ENCODE results near the gene VAT1L.

Gene VAT1L, protein sequence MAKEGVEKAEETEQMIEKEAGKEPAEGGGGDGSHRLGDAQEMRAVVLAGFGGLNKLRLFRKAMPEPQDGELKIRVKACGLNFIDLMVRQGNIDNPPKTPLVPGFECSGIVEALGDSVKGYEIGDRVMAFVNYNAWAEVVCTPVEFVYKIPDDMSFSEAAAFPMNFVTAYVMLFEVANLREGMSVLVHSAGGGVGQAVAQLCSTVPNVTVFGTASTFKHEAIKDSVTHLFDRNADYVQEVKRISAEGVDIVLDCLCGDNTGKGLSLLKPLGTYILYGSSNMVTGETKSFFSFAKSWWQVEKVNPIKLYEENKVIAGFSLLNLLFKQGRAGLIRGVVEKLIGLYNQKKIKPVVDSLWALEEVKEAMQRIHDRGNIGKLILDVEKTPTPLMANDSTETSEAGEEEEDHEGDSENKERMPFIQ

DNA sequence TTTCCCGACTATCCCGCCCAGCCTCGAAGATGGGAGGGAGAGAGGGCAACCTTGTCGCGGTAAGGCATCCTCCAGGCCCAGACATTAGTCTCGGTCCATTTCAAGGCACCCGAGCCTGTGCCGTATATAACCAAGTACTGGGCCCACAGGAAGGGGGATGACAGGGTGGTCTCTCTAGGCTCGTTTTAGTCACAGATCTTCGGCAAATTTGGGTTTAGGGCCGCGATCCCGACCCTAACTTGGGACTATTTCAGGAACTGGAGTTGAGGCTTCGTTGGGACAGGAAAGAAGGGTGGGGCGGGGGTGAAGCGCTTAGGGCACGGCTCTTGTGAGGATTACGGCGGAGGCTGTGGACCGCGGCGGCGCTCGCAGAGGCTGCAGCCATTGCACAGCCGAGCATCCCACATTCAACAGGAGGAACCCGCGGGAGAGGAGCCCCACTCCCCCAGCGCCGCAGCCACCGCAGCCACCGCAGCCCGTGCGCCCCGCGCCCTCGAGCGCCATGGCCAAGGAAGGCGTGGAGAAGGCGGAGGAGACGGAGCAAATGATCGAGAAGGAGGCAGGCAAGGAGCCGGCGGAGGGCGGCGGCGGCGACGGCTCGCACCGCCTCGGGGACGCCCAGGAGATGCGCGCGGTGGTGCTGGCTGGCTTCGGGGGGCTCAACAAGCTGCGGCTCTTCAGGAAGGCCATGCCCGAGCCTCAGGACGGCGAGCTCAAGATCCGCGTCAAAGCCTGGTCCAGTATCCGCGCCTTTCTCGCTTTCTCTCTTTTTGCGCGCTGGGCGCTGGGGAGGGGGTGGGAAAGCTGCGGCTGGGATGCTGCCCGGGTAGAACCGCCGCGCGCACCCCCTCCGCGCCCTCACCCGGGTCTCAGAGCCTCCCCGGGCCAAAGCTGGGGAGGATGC is at the start of gene VAT1L:
Gene VAT1L, plus strand, starts transcription at position 384 of the 904 bp plus-strand sequence. Its CDS starts 119 bp downstream, at position 503.
- no peak within 1 kb of the TSS for H3K4me3 ChIP-seq (ENCODE audit: low read depth, low read length)
- TF ChIP-seq, protein P1, sequence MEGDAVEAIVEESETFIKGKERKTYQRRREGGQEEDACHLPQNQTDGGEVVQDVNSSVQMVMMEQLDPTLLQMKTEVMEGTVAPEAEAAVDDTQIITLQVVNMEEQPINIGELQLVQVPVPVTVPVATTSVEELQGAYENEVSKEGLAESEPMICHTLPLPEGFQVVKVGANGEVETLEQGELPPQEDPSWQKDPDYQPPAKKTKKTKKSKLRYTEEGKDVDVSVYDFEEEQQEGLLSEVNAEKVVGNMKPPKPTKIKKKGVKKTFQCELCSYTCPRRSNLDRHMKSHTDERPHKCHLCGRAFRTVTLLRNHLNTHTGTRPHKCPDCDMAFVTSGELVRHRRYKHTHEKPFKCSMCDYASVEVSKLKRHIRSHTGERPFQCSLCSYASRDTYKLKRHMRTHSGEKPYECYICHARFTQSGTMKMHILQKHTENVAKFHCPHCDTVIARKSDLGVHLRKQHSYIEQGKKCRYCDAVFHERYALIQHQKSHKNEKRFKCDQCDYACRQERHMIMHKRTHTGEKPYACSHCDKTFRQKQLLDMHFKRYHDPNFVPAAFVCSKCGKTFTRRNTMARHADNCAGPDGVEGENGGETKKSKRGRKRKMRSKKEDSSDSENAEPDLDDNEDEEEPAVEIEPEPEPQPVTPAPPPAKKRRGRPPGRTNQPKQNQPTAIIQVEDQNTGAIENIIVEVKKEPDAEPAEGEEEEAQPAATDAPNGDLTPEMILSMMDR (IDR thresholded peaks at IDR 0.05; ENCODE audit: borderline replicate concordance, insufficient read depth, low read depth, low read length) = no peak

DNA sequence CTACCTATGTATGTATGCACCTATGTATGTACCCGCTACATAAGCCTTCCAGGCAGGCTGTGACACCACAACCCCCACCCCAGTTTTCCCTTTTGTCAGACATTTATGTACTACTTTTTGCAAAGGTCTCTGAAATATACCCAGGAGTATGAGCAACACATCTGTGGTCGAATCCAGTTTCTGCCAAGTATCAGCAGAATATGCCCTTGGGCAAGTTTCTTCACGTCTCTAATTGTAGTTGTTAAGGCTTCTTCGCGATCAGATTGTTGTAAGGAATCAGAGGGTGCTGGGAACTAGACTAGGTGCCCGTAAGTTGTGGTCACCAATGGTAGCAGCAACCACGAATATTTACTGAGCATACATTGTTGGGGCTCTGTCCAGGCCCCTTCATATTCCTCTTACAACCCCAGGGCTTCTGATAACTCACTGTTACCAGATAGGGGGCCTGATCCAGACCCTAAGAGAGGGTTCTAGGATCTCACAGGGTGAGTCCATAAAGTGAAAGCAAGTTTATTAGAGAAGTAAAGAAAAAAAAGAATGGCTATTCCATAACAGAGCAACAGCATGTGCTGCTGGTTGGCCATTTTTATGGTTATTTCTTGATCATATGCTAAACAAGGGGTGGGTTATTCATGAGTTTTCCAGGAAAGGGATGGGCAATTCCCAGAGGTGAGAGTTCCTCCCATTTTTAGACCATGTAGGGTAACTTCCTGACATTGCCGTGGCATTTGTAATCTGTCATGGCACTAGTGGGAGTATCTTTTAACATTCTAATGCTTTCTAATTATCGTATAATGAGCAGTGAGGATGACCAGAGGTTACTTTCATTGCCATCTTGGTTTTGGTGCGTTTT is 49.4 kb upstream of the VAT1L start:
- TF ChIP-seq, protein P1 (IDR thresholded peaks at IDR 0.05; ENCODE audit: borderline replicate concordance, insufficient read depth, low read depth, low read length) = no peak
- H3K4me3 ChIP-seq (ENCODE audit: low read depth, low read length) = no peak overlapping the region

DNA sequence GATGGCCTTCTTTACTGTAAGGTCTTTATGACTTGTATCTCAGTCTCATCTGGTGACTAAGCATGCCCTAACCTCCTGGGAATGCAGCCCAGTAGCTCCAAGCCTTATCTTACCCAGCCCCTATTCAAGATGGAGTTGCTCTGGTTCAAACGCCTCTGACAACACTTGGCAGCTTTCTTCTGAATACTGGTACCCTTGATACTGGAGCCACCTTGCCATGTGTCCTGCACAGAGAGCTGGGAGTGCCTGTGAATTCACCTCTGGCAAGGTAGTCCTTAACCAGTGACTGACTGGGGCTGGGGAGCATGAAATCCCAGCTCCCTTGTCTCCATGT is 48.8 kb upstream of the VAT1L start:
- no peak overlapping the region for H3K4me3 ChIP-seq (ENCODE audit: low read depth, low read length)
- TF ChIP-seq, protein P1 (IDR thresholded peaks at IDR 0.05; ENCODE audit: borderline replicate concordance, insufficient read depth, low read depth, low read length) = no peak

DNA sequence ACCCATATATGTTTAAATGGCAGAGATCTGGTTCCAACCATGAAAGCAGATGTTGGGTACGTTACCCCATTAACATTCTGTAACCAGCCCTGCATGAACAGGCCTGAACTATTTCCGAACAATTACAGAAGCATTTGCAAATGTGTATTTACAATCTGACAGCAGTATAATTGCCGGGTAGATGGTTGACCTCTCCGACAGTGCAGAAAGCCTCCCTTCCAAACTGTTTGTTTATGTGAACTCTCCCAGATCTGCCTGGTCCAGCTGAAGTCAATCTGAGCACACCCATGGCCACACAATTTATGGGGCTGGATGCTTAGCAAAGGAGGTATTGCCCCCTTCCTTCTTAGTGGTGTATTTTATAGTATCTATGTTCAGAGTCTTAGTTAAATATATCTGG is 44.2 kb upstream of the VAT1L start:
- TF ChIP-seq, protein P1 (IDR thresholded peaks at IDR 0.05; ENCODE audit: borderline replicate concordance, insufficient read depth, low read depth, low read length) = no peak
- no peak overlapping the region for H3K4me3 ChIP-seq (ENCODE audit: low read depth, low read length)

DNA sequence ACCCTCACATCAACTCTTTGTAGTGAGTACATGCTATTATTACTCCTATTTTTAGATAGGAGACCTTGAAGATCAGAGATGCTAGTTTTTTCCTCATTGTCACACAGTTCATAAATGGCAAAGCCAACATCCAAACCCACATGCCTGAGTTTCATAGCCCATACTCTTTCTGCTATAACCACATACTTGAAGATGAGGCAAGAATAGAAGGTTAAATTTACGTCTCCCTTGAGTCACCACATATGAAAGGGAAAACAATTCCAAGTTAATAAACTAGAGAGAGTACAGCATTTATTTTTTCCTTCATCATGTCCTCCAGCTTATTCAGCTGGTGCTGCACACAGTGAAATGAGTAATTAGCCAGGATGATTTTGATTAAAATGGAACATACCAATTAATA is 42.4 kb upstream of the VAT1L start:
- H3K4me3 ChIP-seq (ENCODE audit: low read depth, low read length) = no peak overlapping the region
- TF ChIP-seq, protein P1 (IDR thresholded peaks at IDR 0.05; ENCODE audit: borderline replicate concordance, insufficient read depth, low read depth, low read length) = no peak

DNA sequence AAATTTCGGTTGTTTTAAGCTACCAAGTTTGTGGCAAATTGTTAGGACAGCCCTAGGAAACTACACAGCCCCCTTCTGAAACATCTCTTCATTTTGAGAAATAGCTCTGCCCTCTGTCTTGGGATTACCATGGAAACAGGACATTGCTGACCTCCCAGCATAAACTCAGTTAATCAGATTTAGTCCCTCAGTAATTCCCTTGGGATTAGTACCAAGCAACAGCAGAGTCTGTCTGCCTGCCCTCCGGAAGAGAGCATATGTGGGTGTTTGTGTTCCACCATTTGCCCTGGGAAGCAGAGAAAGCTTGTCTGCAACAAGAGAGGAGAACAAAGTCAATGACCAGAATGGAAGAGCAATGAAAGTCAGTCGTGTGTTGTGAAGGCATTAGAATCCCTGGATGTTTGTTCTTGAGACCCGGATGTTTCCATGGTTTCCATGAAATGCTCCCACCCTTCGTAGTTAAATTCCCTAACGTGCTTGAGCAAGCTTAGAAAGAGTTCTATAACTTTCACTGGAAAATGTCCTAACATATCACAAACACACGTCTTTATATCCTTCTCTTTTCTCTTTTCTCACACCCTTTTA is 39.9 kb upstream of the VAT1L start:
- no peak overlapping the region for H3K4me3 ChIP-seq (ENCODE audit: low read depth, low read length)
- TF ChIP-seq, protein P1 (IDR thresholded peaks at IDR 0.05; ENCODE audit: borderline replicate concordance, insufficient read depth, low read depth, low read length) = no peak

Data from GM12875 (cell line).